HepG2 (cell line): Measurements from ENCODE around the gene METTL26. TPM values are rescaled to one million over a fixed set of nuclear protein-coding genes. Genes with fewer than 3 reads are reported as not detected.

Source experiments
- CEBPB ChIP-seq: IDR thresholded peaks from 2 replicates; pipeline ENCODE4 v1.6.1; 2011; ENCODE audit warnings: low read depth, low read length, improper control_type of control experiment, borderline replicate concordance
- FOXC1 ChIP-seq: sonication (generic); formaldehyde crosslinking; IDR thresholded peaks from 2 replicates; pipeline ENCODE4 v1.8.0; 2022; ENCODE audit warnings: mild to moderate bottlenecking, missing genetic modification reagents, borderline replicate concordance
- HDAC2 ChIP-seq: sonication (generic); formaldehyde crosslinking; IDR thresholded peaks from 2 replicates; pipeline ENCODE4 v1.4.0; 2020; ENCODE audit warnings: missing genetic modification reagents
- HNF4A ChIP-seq: sonication (generic); formaldehyde crosslinking; IDR thresholded peaks from 2 replicates; pipeline ENCODE4 v1.4.0; 2020; ENCODE audit warnings: missing genetic modification reagents
- RNF2 ChIP-seq: fragments of 450-650 bp; conservative IDR thresholded peaks from 2 replicates; pipeline ENCODE4 v1.6.1; 2016; ENCODE audit warnings: low read depth
- SMC3 ChIP-seq: IDR thresholded peaks from 2 replicates; pipeline ENCODE4 v1.6.1; 2011; ENCODE audit warnings: low read length, improper control_type of control experiment
- ZBTB42 ChIP-seq: sonication (generic); formaldehyde crosslinking; IDR thresholded peaks from 2 replicates; pipeline ENCODE4 v1.5.0; 2020; ENCODE audit warnings: mild to moderate bottlenecking, missing genetic modification reagents
- ZNF263 ChIP-seq: sonication (generic); formaldehyde crosslinking; IDR thresholded peaks from 2 replicates; pipeline ENCODE4 v1.4.0; 2020; ENCODE audit warnings: missing genetic modification reagents
- ZNF781 ChIP-seq: sonication (generic); formaldehyde crosslinking; IDR thresholded peaks from 2 replicates; pipeline ENCODE4 v1.5.1; 2020; ENCODE audit warnings: borderline replicate concordance, mild to moderate bottlenecking, missing genetic modification reagents; ENCODE audit errors: not compliant biosample characterization
- polyA plus RNA-seq, 8 experiments: library from polyadenylated mRNA; depleted of rRNA in 3 of 8; stranded (reverse) in 7 of 8; unstranded in 1 of 8; fragments of >200 nt; fragmentation: Illumina TruSeq in 4 of 8; extraction: Trizol in 4 of 8; gene quantifications; 2 replicates each; pipeline versions ENCODE4 v1.2.1 to v1.2.3, GENCODE V29; 2011 to 2016; ENCODE audit warnings: low read depth in 4 of 8, missing spikeins in 1 of 8, mixed read lengths in 1 of 8; ENCODE audit not compliant: insufficient read depth in 1 of 8
- total RNA-seq, 5 experiments: library from RNA; depleted of rRNA; stranded (reverse); fragments of >200 nt; fragmentation: Illumina TruSeq; extraction: Trizol; gene quantifications; 2 replicates each; pipeline ENCODE4 v1.2.3, GENCODE V29; 2016; ENCODE audit warnings: low read depth in 1 of 5
- TF ChIP-seq, protein P1 (sequence below): IDR thresholded peaks from 2 replicates; pipeline ENCODE4 v1.6.1; 2016; ENCODE audit warnings: low read depth, control low read depth
- TF ChIP-seq, protein P2 (sequence below): sonication (generic); formaldehyde crosslinking; IDR thresholded peaks from 2 replicates; pipeline ENCODE4 v1.4.0; 2020; ENCODE audit warnings: missing genetic modification reagents, borderline replicate concordance
- TF ChIP-seq, protein P3 (sequence below): IDR thresholded peaks from 2 replicates; pipeline ENCODE4 v1.6.1; 2016; ENCODE audit warnings: missing compliant biosample characterization, missing genetic modification reagents, borderline replicate concordance
- TF ChIP-seq, protein P4 (sequence below): sonication (generic); formaldehyde crosslinking; IDR thresholded peaks from 2 replicates; pipeline ENCODE4 v1.5.0; 2020; ENCODE audit warnings: missing genetic modification reagents
- TF ChIP-seq, protein P5 (sequence below): sonication (generic); formaldehyde crosslinking; IDR thresholded peaks from 2 replicates; pipeline ENCODE4 v1.4.0; 2020; ENCODE audit warnings: missing genetic modification reagents
- TF ChIP-seq, protein P6 (sequence below): sonication (generic); formaldehyde crosslinking; IDR thresholded peaks from 2 replicates; pipeline ENCODE4 v1.5.1; 2020; ENCODE audit warnings: mild to moderate bottlenecking, missing genetic modification reagents, moderate library complexity
- TF ChIP-seq, protein P7 (sequence below): sonication (generic); formaldehyde crosslinking; IDR thresholded peaks from 2 replicates; pipeline ENCODE4 v1.8.1; 2023; ENCODE audit warnings: missing genetic modification reagents, mild to moderate bottlenecking, borderline replicate concordance

The METTL26 gene
- total and polyA plus RNA-seq, 2 of the 13 experiments (the other 11 are each of a cell fraction or from before 2014, with no cell fraction given), result 65.5 to 70.1 TPM

DNA sequence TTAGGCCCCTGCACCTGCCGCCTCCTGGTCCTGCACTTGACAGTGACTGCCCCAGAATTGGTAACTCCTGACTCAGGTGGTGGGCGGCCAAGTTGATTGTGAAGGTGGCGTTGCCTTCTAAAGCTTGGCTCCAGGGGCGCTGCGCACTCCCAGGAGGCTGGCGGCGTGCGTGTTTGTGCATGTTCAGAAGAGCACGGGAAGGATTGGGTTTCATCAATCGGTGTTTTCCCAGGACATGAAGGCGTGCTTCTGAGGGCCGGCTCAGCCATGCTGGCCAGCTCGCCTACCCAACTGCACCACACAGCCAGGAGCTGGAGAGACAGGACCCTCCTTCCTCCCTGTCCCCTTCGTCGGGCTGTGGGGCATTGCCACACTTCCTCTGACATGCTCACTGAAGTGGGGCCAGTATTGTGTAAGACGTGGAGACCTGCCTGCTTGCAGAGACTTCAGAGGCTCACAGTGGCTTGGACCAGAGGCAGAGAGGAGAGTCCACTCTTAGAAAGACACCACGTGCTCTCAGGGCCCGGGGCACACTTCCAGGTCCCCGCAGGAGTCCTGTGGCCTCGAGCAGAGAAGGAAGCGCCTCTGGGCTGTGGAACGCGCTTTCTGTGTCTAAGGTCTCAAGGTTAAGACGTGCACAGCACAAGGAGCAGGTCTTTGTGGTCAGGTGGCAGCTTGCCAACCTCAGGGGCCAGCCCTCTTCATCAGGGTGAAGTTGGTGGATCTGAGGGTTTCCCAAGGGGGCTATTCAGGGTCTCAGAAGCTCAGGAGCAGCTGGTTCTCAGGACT lies 43.4 kb downstream of the METTL26 start (continued):
- TF ChIP-seq, protein P1, sequence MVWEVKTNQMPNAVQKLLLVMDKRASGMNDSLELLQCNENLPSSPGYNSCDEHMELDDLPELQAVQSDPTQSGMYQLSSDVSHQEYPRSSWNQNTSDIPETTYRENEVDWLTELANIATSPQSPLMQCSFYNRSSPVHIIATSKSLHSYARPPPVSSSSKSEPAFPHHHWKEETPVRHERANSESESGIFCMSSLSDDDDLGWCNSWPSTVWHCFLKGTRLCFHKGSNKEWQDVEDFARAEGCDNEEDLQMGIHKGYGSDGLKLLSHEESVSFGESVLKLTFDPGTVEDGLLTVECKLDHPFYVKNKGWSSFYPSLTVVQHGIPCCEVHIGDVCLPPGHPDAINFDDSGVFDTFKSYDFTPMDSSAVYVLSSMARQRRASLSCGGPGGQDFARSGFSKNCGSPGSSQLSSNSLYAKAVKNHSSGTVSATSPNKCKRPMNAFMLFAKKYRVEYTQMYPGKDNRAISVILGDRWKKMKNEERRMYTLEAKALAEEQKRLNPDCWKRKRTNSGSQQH, result 0 out of 2 replicates have a peak, but pooled peaks have one; percentile 21
- TF ChIP-seq, protein P2, sequence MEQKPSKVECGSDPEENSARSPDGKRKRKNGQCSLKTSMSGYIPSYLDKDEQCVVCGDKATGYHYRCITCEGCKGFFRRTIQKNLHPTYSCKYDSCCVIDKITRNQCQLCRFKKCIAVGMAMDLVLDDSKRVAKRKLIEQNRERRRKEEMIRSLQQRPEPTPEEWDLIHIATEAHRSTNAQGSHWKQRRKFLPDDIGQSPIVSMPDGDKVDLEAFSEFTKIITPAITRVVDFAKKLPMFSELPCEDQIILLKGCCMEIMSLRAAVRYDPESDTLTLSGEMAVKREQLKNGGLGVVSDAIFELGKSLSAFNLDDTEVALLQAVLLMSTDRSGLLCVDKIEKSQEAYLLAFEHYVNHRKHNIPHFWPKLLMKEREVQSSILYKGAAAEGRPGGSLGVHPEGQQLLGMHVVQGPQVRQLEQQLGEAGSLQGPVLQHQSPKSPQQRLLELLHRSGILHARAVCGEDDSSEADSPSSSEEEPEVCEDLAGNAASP (CRISPR knock-in tag), result no peak
- TF ChIP-seq ZBTB42 (CRISPR knock-in tag) (no peak), HDAC2 (CRISPR knock-in tag) (0 out of 2 replicates have a peak, but pooled peaks have one; percentile 20), CEBPB (peak; percentile 96), ZNF781 (CRISPR knock-in tag) (no peak), SMC3 (peak; percentile 8; the same call in 1 of the 2 replicates), ZNF263 (no peak), FOXC1 (CRISPR knock-in tag) (peak; percentile 80), HNF4A (CRISPR knock-in tag) (peak; percentile 6; the same call in 1 of the 2 replicates), RNF2 (0 out of 2 replicates have a peak, but pooled peaks have one; percentile 25)
- TF ChIP-seq, protein P3, sequence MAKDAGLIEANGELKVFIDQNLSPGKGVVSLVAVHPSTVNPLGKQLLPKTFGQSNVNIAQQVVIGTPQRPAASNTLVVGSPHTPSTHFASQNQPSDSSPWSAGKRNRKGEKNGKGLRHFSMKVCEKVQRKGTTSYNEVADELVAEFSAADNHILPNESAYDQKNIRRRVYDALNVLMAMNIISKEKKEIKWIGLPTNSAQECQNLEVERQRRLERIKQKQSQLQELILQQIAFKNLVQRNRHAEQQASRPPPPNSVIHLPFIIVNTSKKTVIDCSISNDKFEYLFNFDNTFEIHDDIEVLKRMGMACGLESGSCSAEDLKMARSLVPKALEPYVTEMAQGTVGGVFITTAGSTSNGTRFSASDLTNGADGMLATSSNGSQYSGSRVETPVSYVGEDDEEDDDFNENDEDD (CRISPR knock-in tag), result peak; percentile 85; the same call in 1 of the 2 replicates
- TF ChIP-seq, protein P4, sequence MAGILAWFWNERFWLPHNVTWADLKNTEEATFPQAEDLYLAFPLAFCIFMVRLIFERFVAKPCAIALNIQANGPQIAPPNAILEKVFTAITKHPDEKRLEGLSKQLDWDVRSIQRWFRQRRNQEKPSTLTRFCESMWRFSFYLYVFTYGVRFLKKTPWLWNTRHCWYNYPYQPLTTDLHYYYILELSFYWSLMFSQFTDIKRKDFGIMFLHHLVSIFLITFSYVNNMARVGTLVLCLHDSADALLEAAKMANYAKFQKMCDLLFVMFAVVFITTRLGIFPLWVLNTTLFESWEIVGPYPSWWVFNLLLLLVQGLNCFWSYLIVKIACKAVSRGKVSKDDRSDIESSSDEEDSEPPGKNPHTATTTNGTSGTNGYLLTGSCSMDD, result no peak
- TF ChIP-seq, protein P5, sequence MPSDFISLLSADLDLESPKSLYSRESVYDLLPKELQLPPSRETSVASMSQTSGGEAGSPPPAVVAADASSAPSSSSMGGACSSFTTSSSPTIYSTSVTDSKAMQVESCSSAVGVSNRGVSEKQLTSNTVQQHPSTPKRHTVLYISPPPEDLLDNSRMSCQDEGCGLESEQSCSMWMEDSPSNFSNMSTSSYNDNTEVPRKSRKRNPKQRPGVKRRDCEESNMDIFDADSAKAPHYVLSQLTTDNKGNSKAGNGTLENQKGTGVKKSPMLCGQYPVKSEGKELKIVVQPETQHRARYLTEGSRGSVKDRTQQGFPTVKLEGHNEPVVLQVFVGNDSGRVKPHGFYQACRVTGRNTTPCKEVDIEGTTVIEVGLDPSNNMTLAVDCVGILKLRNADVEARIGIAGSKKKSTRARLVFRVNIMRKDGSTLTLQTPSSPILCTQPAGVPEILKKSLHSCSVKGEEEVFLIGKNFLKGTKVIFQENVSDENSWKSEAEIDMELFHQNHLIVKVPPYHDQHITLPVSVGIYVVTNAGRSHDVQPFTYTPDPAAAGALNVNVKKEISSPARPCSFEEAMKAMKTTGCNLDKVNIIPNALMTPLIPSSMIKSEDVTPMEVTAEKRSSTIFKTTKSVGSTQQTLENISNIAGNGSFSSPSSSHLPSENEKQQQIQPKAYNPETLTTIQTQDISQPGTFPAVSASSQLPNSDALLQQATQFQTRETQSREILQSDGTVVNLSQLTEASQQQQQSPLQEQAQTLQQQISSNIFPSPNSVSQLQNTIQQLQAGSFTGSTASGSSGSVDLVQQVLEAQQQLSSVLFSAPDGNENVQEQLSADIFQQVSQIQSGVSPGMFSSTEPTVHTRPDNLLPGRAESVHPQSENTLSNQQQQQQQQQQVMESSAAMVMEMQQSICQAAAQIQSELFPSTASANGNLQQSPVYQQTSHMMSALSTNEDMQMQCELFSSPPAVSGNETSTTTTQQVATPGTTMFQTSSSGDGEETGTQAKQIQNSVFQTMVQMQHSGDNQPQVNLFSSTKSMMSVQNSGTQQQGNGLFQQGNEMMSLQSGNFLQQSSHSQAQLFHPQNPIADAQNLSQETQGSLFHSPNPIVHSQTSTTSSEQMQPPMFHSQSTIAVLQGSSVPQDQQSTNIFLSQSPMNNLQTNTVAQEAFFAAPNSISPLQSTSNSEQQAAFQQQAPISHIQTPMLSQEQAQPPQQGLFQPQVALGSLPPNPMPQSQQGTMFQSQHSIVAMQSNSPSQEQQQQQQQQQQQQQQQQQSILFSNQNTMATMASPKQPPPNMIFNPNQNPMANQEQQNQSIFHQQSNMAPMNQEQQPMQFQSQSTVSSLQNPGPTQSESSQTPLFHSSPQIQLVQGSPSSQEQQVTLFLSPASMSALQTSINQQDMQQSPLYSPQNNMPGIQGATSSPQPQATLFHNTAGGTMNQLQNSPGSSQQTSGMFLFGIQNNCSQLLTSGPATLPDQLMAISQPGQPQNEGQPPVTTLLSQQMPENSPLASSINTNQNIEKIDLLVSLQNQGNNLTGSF (CRISPR knock-in tag), result no peak
- TF ChIP-seq, protein P6, sequence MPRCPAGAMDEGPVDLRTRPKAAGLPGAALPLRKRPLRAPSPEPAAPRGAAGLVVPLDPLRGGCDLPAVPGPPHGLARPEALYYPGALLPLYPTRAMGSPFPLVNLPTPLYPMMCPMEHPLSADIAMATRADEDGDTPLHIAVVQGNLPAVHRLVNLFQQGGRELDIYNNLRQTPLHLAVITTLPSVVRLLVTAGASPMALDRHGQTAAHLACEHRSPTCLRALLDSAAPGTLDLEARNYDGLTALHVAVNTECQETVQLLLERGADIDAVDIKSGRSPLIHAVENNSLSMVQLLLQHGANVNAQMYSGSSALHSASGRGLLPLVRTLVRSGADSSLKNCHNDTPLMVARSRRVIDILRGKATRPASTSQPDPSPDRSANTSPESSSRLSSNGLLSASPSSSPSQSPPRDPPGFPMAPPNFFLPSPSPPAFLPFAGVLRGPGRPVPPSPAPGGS, result 0 out of 2 replicates have a peak, but pooled peaks have one; percentile 53
- TF ChIP-seq, protein P7, sequence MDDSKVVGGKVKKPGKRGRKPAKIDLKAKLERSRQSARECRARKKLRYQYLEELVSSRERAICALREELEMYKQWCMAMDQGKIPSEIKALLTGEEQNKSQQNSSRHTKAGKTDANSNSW, result no peak
